Uterus (tissue), 4 donors: ENCODE data around the gene TLE4. TPM values are rescaled to one million over a fixed set of nuclear protein-coding genes. Genes with fewer than 3 reads are reported as not detected.

Source experiments
- DNase-seq, 2 donors: peaks; one replicate each; pipeline ENCODE4 v3.0.0-alpha.2; 2019 to 2020
- H3K27ac ChIP-seq, 2 donors: fragments of 200-600 bp; sonication (generic); 1 replicate in 1 of 2; 2 replicates in 1 of 2; pipeline ENCODE4 v1.5.1; 2016 to 2018
- H3K27me3 ChIP-seq, 2 donors: fragments of 200-600 bp; sonication (generic); one replicate each; pipeline ENCODE4 v1.5.1; 2018 to 2019; ENCODE audit warnings: control low read depth in 1 of 2
- H3K36me3 ChIP-seq, 2 donors: fragments of 200-600 bp; sonication (generic); one replicate each; pipeline ENCODE4 v1.5.1; 2019; ENCODE audit warnings: control low read depth in 1 of 2
- H3K4me1 ChIP-seq, 2 donors: fragments of 200-600 bp; sonication (generic); one replicate each; pipeline ENCODE4 v1.5.1; 2018 to 2019; ENCODE audit warnings: control low read depth in 1 of 2
- H3K4me3 ChIP-seq, 2 donors: fragments of 200-600 bp; sonication (generic); 1 replicate in 1 of 2; 2 replicates in 1 of 2; pipeline ENCODE4 v1.5.1; 2018 to 2019; ENCODE audit warnings: mild to moderate bottlenecking in 1 of 2
- H3K9me3 ChIP-seq, 2 donors: fragments of 200-600 bp; sonication (generic); one replicate each; pipeline ENCODE4 v1.5.1; 2019; ENCODE audit warnings: control low read depth in 1 of 2
- CTCF ChIP-seq, 4 experiments: fragments of 200-600 bp in 2 of 4; fragments of 450-650 bp in 2 of 4; sonication (generic) in 2 of 4; IDR thresholded peaks; one replicate each; pipeline ENCODE4 v1.5.1; 2016 to 2019; ENCODE audit warnings: antibody characterized with exemption in 4 of 4, mild to moderate bottlenecking in 2 of 4, moderate library complexity in 1 of 4
- POLR2A ChIP-seq, 2 donors: fragments of 450-650 bp; IDR thresholded peaks; one replicate each; pipeline ENCODE4 v1.6.1; 2016; ENCODE audit warnings: antibody characterized with exemption in 2 of 2, mild to moderate bottlenecking in 1 of 2, moderate library complexity in 1 of 2
- intact Hi-C: fragments of 100-400 bp; cut with DNase I; formaldehyde crosslinking; loops from one replicate; pipeline ENCODE4 v1.15.1; 2023; ENCODE audit warnings: low total_unique reads
- total RNA-seq, 4 donors: library from RNA; depleted of rRNA in 3 of 4; stranded (reverse); fragments of >200 nt in 3 of 4; gene quantifications; one replicate each; pipeline versions ENCODE4 v1.1.0 to v1.2.4, GENCODE V29; 2014 to 2023
- donor health status: DM: yes; HTN: yes; CAD: no.

Gene TLE4
- total RNA-seq, 4 donors from 2014 or later, result 21.1 to 134 (median 35.1) TPM

DNA sequence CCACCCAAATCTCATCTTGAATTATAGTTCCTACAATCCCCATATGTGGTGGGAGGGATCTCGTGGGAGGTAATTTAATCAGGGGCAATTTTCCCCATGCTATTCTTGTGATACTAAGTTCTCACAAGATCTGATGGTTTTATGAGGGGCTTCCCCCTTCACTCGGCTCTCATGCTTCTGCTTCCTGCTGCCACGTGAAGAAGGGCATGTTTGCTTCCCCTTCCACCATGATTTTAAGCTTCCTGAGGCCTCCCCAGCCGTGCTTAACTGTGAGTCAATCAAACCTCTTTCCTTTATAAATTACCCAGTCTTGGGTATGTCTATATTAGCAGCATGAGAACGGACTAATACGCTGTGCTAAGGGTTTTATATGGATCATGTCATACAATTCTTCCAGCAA is 72.3 kb downstream of the TLE4 start:
- no peaks in the 10 kb centered on the region for H3K27me3 ChIP-seq
- no peaks in the 10 kb centered on the region for H3K4me1 ChIP-seq
- no peak overlapping the region for H3K4me3 ChIP-seq
- no peak for DNase-seq
- no peaks in the 10 kb centered on the region for H3K36me3 ChIP-seq
- intact Hi-C loops, result no loop called here
- no peaks in the 10 kb centered on the region for H3K9me3 ChIP-seq
- H3K27ac ChIP-seq, result no peak overlapping the region
- TF ChIP-seq POLR2A (IDR thresholded peaks at IDR 0.05) (no peak), CTCF (IDR thresholded peaks at IDR 0.05) (no peak)

- Histone ChIP-seq H3K4me3 (no peak overlapping the region), H3K27me3 (no peaks in the 10 kb centered on the region), H3K9me3 (no peaks in the 10 kb centered on the region), H3K27ac (no peak overlapping the region), H3K36me3 (no peaks in the 10 kb centered on the region), H3K4me1 (no peaks in the 10 kb centered on the region)
- TF ChIP-seq POLR2A (IDR thresholded peaks at IDR 0.05) (no peak), CTCF (IDR thresholded peaks at IDR 0.05) (no peak)
- DNase-seq, result no peak
- intact Hi-C loops, result no loop called here
Observed at GRCh38 chr9:79644601-79645000, 72.8 kb downstream of the TLE4 start.

GRCh38 chr9:79645110-79645509 is 73.3 kb downstream of the TLE4 start:
- Histone ChIP-seq H3K36me3 (no peaks in the 10 kb centered on the region), H3K4me3 (no peak overlapping the region), H3K27me3 (no peaks in the 10 kb centered on the region), H3K9me3 (no peaks in the 10 kb centered on the region), H3K27ac (no peak overlapping the region), H3K4me1 (no peaks in the 10 kb centered on the region)
- intact Hi-C loops, result no loop called here
- no peak for DNase-seq
- TF ChIP-seq CTCF (IDR thresholded peaks at IDR 0.05) (no peak), POLR2A (IDR thresholded peaks at IDR 0.05) (no peak)

- Histone ChIP-seq H3K27ac (no peak overlapping the region), H3K27me3 (no peaks in the 10 kb centered on the region), H3K9me3 (no peaks in the 10 kb centered on the region), H3K4me3 (no peak overlapping the region), H3K4me1 (no peaks in the 10 kb centered on the region), H3K36me3 (no peaks in the 10 kb centered on the region)
- intact Hi-C loops, result no loop called here
- no peak for TF ChIP-seq CTCF (IDR thresholded peaks at IDR 0.05)
- TF ChIP-seq POLR2A (IDR thresholded peaks at IDR 0.05), result no peak
- DNase-seq, result no peak
Observed at GRCh38 chr9:79646096-79646495, 74.3 kb downstream of the TLE4 start.

- no peaks in the 10 kb centered on the region for H3K4me1 ChIP-seq
- H3K4me3 ChIP-seq, result no peak overlapping the region
- no peak overlapping the region for H3K27ac ChIP-seq
- H3K36me3 ChIP-seq, result no peaks in the 10 kb centered on the region
- H3K27me3 ChIP-seq, result no peaks in the 10 kb centered on the region
- no peak for DNase-seq
- TF ChIP-seq CTCF (IDR thresholded peaks at IDR 0.05) (no peak), POLR2A (IDR thresholded peaks at IDR 0.05) (no peak)
- no peaks in the 10 kb centered on the region for H3K9me3 ChIP-seq
- intact Hi-C loops, result no loop called here
Observed at GRCh38 chr9:79651251-79651795, 79.6 kb downstream of the TLE4 start.
